ENCODE data around the gene METTL18.

Gene METTL18

DNA sequence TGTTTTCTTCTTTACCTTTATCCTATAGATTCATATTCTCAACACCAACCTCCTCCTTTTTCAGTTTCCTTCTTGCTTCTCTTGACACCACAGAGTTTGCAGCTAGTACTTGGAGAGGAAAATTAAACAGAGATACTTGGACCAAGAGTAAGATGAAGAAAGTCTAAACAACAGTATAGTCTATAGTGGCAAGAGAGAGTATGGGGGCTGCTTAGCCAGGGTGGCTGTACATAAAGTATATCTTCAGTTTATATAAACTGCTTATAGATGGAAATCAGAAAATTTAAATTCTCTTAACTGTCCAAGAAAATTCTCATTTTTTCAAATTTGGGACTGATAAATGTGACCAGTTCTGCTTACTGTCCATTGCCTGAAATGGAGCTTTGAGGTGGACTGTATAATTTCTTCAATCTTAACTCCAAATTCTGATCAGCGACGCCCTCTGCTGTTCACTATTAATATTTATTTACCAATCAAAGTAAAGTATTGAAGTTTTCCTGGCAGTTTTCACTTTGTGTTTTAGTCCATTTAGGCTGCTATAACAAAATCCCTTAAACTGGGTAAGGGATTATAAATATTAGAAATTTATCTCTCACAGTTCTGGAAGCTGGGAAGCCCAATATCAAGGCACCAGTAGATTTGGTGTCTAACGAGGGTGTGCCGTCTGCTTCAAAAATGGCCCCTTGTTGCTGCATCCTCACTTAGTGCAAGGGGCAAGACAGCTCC, 14.8 kb upstream of the METTL18 start:
- H3K4me3 ChIP-seq (ENCODE audit: low read depth, low read length), result no peak overlapping the region
- TF ChIP-seq, protein P1, sequence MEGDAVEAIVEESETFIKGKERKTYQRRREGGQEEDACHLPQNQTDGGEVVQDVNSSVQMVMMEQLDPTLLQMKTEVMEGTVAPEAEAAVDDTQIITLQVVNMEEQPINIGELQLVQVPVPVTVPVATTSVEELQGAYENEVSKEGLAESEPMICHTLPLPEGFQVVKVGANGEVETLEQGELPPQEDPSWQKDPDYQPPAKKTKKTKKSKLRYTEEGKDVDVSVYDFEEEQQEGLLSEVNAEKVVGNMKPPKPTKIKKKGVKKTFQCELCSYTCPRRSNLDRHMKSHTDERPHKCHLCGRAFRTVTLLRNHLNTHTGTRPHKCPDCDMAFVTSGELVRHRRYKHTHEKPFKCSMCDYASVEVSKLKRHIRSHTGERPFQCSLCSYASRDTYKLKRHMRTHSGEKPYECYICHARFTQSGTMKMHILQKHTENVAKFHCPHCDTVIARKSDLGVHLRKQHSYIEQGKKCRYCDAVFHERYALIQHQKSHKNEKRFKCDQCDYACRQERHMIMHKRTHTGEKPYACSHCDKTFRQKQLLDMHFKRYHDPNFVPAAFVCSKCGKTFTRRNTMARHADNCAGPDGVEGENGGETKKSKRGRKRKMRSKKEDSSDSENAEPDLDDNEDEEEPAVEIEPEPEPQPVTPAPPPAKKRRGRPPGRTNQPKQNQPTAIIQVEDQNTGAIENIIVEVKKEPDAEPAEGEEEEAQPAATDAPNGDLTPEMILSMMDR (IDR thresholded peaks at IDR 0.05; ENCODE audit: low read depth, low read length, missing control alignments), result peak; percentile 21
- in situ Hi-C loops (cut with HindIII; ENCODE audit: low sequenced_read_pairs), result no loop called here
- DNase-seq (ENCODE audit: low read depth), result peak; percentile 27

DNA sequence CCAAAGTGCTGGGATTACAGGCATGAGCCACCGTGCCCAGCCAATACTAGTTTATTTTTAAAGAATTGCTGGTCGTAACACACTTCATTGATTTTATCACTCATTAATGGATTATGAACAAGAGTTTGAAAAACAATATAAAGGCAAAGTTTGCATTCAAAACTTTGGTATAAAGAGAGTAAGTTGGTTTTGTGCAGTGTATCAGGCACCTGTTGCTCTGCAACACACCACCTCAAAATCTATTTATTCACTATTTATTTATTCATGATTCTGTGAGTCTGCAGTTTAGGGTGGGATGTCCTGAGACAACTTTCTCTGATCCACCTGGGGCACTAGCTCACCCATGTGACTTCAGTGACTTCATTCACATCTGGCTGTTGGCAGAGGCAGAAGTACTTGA, 10.2 kb upstream of the METTL18 start:
- DNase-seq (ENCODE audit: low read depth), result no peak
- H3K4me3 ChIP-seq (ENCODE audit: low read depth, low read length), result no peak overlapping the region
- TF ChIP-seq, protein P1 (IDR thresholded peaks at IDR 0.05; ENCODE audit: low read depth, low read length, missing control alignments), result no peak
- in situ Hi-C loops (cut with HindIII; ENCODE audit: low sequenced_read_pairs), result no loop called here

DNA sequence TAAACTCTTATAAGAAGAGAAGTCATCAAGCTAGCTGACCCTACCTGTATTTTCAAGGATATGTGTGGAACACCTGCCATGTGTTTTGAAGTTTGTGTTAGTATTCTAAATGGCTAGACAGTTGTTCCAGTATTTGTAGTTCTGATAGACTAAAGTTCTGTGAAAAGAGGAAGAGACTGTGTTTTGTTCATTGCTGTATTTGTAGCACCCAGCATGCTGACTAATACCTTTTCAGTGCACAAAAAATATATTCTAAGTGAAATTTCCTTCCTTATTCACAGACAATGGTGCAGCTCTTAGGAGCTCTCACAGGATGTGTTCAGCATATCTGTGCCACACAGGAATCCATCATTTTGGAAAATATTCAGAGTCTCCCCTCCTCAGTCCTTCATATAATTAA, 8.2 kb upstream of the METTL18 start:
- H3K4me3 ChIP-seq (ENCODE audit: low read depth, low read length), result no peak overlapping the region
- in situ Hi-C loops (cut with HindIII; ENCODE audit: low sequenced_read_pairs), result no loop called here
- TF ChIP-seq, protein P1 (IDR thresholded peaks at IDR 0.05; ENCODE audit: low read depth, low read length, missing control alignments), result no peak
- DNase-seq (ENCODE audit: low read depth), result no peak

DNA sequence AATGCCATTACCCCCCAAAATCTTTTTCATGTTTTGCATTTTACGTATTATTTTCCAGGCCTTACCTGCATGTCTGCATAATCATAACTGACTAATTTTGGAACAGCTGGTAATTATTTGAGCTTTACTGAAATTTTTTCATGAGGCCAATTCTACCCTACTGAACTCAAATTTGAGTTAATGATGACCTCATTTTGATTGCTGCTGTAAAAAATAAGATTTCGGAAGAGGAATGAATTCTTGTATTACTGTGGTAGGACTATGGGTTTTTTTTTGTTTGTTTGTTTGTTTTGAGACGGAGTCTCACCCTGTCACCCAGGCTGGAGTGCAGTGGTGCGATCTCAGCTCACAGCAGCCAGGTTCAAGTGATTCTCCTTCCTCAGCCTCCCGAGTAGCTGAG, 2.6 kb upstream of the METTL18 start:
- no peak overlapping the region for H3K4me3 ChIP-seq (ENCODE audit: low read depth, low read length)
- in situ Hi-C loops (cut with HindIII; ENCODE audit: low sequenced_read_pairs), result no loop called here
- TF ChIP-seq, protein P1 (IDR thresholded peaks at IDR 0.05; ENCODE audit: low read depth, low read length, missing control alignments), result no peak
- no peak for DNase-seq (ENCODE audit: low read depth)

DNA sequence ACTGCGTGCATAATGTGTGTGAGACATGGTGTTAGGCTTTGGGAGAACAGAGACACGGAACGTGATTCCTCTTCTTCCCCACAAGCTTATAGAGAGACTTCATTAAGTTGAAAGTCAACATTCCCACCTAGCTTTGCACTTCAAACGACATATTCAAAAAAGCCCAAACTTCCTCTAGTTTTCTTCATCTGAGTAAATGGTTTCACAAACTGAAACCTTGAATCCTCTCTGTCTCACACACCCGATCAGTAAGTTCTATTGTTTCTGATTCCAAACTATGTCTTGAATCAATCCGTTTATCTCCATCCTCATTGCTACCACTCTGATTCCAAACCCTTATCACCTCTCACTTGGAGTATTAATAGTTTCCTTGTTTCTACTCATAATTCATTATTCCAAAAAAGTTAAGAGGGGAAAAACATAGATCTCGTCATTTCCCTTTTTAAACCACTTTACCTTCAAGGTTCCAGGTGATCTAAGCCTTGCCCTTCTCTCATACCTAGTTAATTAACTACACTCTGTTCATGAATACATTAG, 1.6 kb upstream of the METTL18 start:
- in situ Hi-C loops (cut with HindIII; ENCODE audit: low sequenced_read_pairs), result no loop called here
- no peak overlapping the region for H3K4me3 ChIP-seq (ENCODE audit: low read depth, low read length)
- TF ChIP-seq, protein P1 (IDR thresholded peaks at IDR 0.05; ENCODE audit: low read depth, low read length, missing control alignments), result no peak

DNA sequence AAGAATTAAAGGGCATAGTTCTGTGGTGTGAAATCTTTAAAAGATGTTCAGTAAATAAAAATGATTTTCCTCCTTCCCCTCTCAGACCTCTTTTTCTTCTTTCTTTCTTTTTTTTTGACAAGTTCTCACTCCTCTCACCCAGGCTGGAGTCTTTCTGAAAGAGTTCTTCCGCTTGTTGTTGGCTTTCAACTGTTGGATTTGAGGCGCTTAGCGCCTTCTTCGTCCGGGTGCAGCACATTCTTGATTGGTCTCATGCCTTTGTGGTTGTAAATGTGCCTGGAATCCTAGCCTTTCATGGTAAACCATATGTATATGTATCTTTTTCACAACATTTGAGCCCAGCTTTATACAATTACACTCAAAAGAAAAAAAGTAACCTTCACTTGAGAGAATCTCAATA, 980 bp upstream of the METTL18 start:
- DNase-seq (ENCODE audit: low read depth), result no peak
- in situ Hi-C loops (cut with HindIII; ENCODE audit: low sequenced_read_pairs), result no loop called here
- peak overlapping the region; percentile 79 for H3K4me3 ChIP-seq (ENCODE audit: low read depth, low read length)
- TF ChIP-seq, protein P1 (IDR thresholded peaks at IDR 0.05; ENCODE audit: low read depth, low read length, missing control alignments), result no peak

More for the DNA sequence above, 1.6 kb upstream of the METTL18 start:
- no peak for DNase-seq (ENCODE audit: low read depth)
